Mesenchymal stem cell (in vitro differentiated cells and primary cell): ENCODE data around the gene IL12A.

Experiments
- DNase-seq: peaks from one replicate; pipeline ENCODE4 v3.0.0-alpha.2; 2013
- H2AFZ ChIP-seq: one replicate; pipeline ENCODE4 v1.6.1; 2013; ENCODE audit warnings: low read depth, mild to moderate bottlenecking, control low read depth, inconsistent platforms, low read length, moderate library complexity
- H2AK5ac ChIP-seq: 2 replicates; pipeline ENCODE4 v1.6.1; 2013; ENCODE audit warnings: low read length, moderate library complexity, mild to moderate bottlenecking, inconsistent platforms; ENCODE audit not compliant: severe bottlenecking
- H2BK120ac ChIP-seq: one replicate; pipeline ENCODE4 v1.6.1; 2013; ENCODE audit warnings: low read depth, mild to moderate bottlenecking, inconsistent platforms, low read length, moderate library complexity
- H2BK12ac ChIP-seq, 2 experiments: one replicate each; pipeline ENCODE4 v1.6.1; 2013; ENCODE audit warnings: inconsistent platforms in 2 of 2, low read length in 2 of 2, mild to moderate bottlenecking in 2 of 2, moderate library complexity in 2 of 2, control low read depth in 1 of 2
- H2BK15ac ChIP-seq: one replicate; pipeline ENCODE4 v1.6.1; 2013; ENCODE audit warnings: mild to moderate bottlenecking, low read depth, inconsistent platforms; ENCODE audit not compliant: poor library complexity, severe bottlenecking
- H2BK5ac ChIP-seq: 2 replicates; pipeline ENCODE4 v1.6.1; 2013; ENCODE audit warnings: low read depth, mild to moderate bottlenecking, low read length, control low read depth, inconsistent platforms; ENCODE audit not compliant: poor library complexity, severe bottlenecking
- H3K14ac ChIP-seq, 2 experiments: one replicate each; pipeline ENCODE4 v1.6.1; 2013; ENCODE audit warnings: inconsistent platforms in 2 of 2, low read length in 2 of 2, control low read depth in 1 of 2, mild to moderate bottlenecking in 1 of 2, moderate library complexity in 1 of 2
- H3K18ac ChIP-seq, 2 experiments: one replicate each; pipeline ENCODE4 v1.6.1; 2013; ENCODE audit warnings: inconsistent platforms in 2 of 2, low read length in 2 of 2, control low read depth in 1 of 2, low read depth in 1 of 2, mild to moderate bottlenecking in 1 of 2
- H3K23ac ChIP-seq, 2 experiments: one replicate each; pipeline ENCODE4 v1.6.1; 2013; ENCODE audit warnings: inconsistent platforms in 2 of 2, low read length in 2 of 2, mild to moderate bottlenecking in 2 of 2, moderate library complexity in 2 of 2, control low read depth in 1 of 2
- H3K27ac ChIP-seq: 2 replicates; pipeline ENCODE4 v1.5.1; 2013; ENCODE audit warnings: mild to moderate bottlenecking, moderate library complexity, low read length, control low read depth, inconsistent platforms; ENCODE audit not compliant: poor library complexity, severe bottlenecking
- H3K27me3 ChIP-seq, 2 experiments: 2 replicates each; pipeline versions ENCODE4 v1.6.1 to v1.7.0; 2013; ENCODE audit warnings: low read length in 2 of 2, mild to moderate bottlenecking in 2 of 2, moderate library complexity in 2 of 2, control low read depth in 1 of 2, inconsistent platforms in 1 of 2; ENCODE audit not compliant: control insufficient read depth in 1 of 2, insufficient read depth in 1 of 2
- H3K36me3 ChIP-seq, 2 experiments: 2 replicates each; pipeline versions ENCODE4 v1.6.1 to v1.7.0; 2013; ENCODE audit warnings: low read length in 2 of 2, control low read depth in 1 of 2, inconsistent platforms in 1 of 2, low read depth in 1 of 2, mild to moderate bottlenecking in 1 of 2; ENCODE audit not compliant: insufficient read depth in 2 of 2, control insufficient read depth in 1 of 2
- H3K4ac ChIP-seq, 2 experiments: one replicate each; pipeline ENCODE4 v1.6.1; 2013; ENCODE audit warnings: inconsistent platforms in 2 of 2, low read length in 2 of 2, mild to moderate bottlenecking in 2 of 2, moderate library complexity in 2 of 2, control low read depth in 1 of 2, low read depth in 1 of 2
- H3K4me1 ChIP-seq: 2 replicates; pipeline ENCODE4 v1.6.1; 2013; ENCODE audit warnings: low read depth, low read length, control low read depth; ENCODE audit not compliant: control insufficient read depth, insufficient read depth
- H3K4me2 ChIP-seq: 2 replicates; pipeline ENCODE4 v1.6.1; 2013; ENCODE audit warnings: low read length, mild to moderate bottlenecking, inconsistent platforms; ENCODE audit not compliant: poor library complexity, severe bottlenecking
- H3K4me3 ChIP-seq, 2 experiments: 2 replicates each; pipeline versions ENCODE4 v1.5.1 to v1.7.0; 2013; ENCODE audit warnings: low read length in 2 of 2, mild to moderate bottlenecking in 2 of 2, control low read depth in 1 of 2, low read depth in 1 of 2; ENCODE audit not compliant: insufficient read depth in 1 of 2
- H3K79me1 ChIP-seq: replicated peaks from 2 replicates; pipeline ENCODE4 v1.6.1; 2013; ENCODE audit warnings: mild to moderate bottlenecking, control low read depth, low read length, inconsistent platforms; ENCODE audit not compliant: poor library complexity, severe bottlenecking
- H3K9ac ChIP-seq: 2 replicates; pipeline ENCODE4 v1.7.0; 2013; ENCODE audit warnings: mild to moderate bottlenecking, low read length, moderate library complexity
- H3K9me3 ChIP-seq: 2 replicates; pipeline ENCODE4 v1.7.0; 2013; ENCODE audit warnings: mild to moderate bottlenecking, low read length; ENCODE audit not compliant: control insufficient read depth
- H4K8ac ChIP-seq: one replicate; pipeline ENCODE4 v1.6.1; 2013; ENCODE audit warnings: inconsistent platforms, mild to moderate bottlenecking, low read length, moderate library complexity
- H4K91ac ChIP-seq: one replicate; pipeline ENCODE4 v1.6.1; 2013; ENCODE audit warnings: mild to moderate bottlenecking, low read length, inconsistent platforms
- WGBS: methylation state at CpG from one replicate; pipeline ENCODE4 v1.1.7; 2013; ENCODE audit warnings: mixed read lengths; 5-methylcytosine and 5-hydroxymethylcytosine counted together

IL12A gene

GRCh38 chr3:159992589-159992988, 4.0 kb downstream of the IL12A start:
- Histone ChIP-seq H3K4me1 (peaks cover 20% of the 10 kb centered on the region), H2BK5ac (no peak overlapping the region), H2BK12ac (no peak overlapping the region), H3K36me3 (peaks cover 0 to 14% of the 10 kb centered on the region in 2 experiments), H3K18ac (no peak overlapping the region), H3K9ac (no peak overlapping the region), H3K79me1 (peaks cover 3% of the 10 kb centered on the region), H3K27ac (no peak overlapping the region), H3K4ac (no peak overlapping the region), H2AK5ac (no peak overlapping the region), H2BK120ac (no peak overlapping the region), H3K4me2 (no peak overlapping the region), H3K27me3 (no peaks in the 10 kb centered on the region), H3K14ac (no peak overlapping the region), H2BK15ac (no peak overlapping the region), H3K4me3 (no peak overlapping the region), H3K9me3 (no peaks in the 10 kb centered on the region), H4K91ac (no peak overlapping the region), H4K8ac (no peak overlapping the region), H2AFZ (no peak overlapping the region), H3K23ac (no peak overlapping the region)
- no peak for DNase-seq
- WGBS, result no CpG with 5 or more reads among the region's 1 CpG

GRCh38 chr3:159994182-159994581, 5.5 kb downstream of the IL12A start:
- Histone ChIP-seq H3K23ac (no peak overlapping the region), H2BK5ac (no peak overlapping the region), H3K4me2 (no peak overlapping the region), H3K27ac (no peak overlapping the region), H2BK120ac (no peak overlapping the region), H3K36me3 (peaks cover 0 to 14% of the 10 kb centered on the region in 2 experiments), H2AK5ac (no peak overlapping the region), H3K4ac (no peak overlapping the region), H3K14ac (no peak overlapping the region), H3K79me1 (peaks cover 2% of the 10 kb centered on the region), H3K4me1 (peaks cover 11% of the 10 kb centered on the region), H3K9me3 (no peaks in the 10 kb centered on the region), H3K9ac (no peak overlapping the region), H4K91ac (no peak overlapping the region), H3K27me3 (no peaks in the 10 kb centered on the region), H2AFZ (no peak overlapping the region), H3K18ac (no peak overlapping the region), H2BK15ac (no peak overlapping the region), H3K4me3 (no peak overlapping the region), H2BK12ac (no peak overlapping the region), H4K8ac (no peak overlapping the region)
- WGBS, result 71% methylated on average over 4 of the region's 4 CpGs
- no peak for DNase-seq

GRCh38 chr3:159995091-159995490, 6.5 kb downstream of the IL12A start:
- Histone ChIP-seq H3K36me3 (peaks cover 0 to 14% of the 10 kb centered on the region in 2 experiments), H2AK5ac (no peak overlapping the region), H2BK5ac (no peak overlapping the region), H3K18ac (no peak overlapping the region), H3K9ac (no peak overlapping the region), H2BK12ac (no peak overlapping the region), H3K4me3 (no peak overlapping the region), H3K79me1 (peaks cover 1% of the 10 kb centered on the region), H3K4ac (no peak overlapping the region), H2AFZ (no peak overlapping the region), H4K91ac (no peak overlapping the region), H3K4me1 (peaks cover 3% of the 10 kb centered on the region), H2BK15ac (no peak overlapping the region), H3K4me2 (no peak overlapping the region), H3K23ac (no peak overlapping the region), H3K27ac (no peak overlapping the region), H3K9me3 (no peaks in the 10 kb centered on the region), H4K8ac (no peak overlapping the region), H3K27me3 (no peaks in the 10 kb centered on the region), H3K14ac (no peak overlapping the region), H2BK120ac (no peak overlapping the region)
- DNase-seq, result no peak
- WGBS, result 100% methylated on average over 1 of the region's 1 CpG

- Histone ChIP-seq H3K4me3 (no peak overlapping the region), H4K91ac (no peak overlapping the region), H4K8ac (no peak overlapping the region), H2BK5ac (no peak overlapping the region), H3K4me1 (peaks cover 2% of the 10 kb centered on the region), H3K9ac (no peak overlapping the region), H3K14ac (no peak overlapping the region), H2AFZ (no peak overlapping the region), H3K4ac (no peak overlapping the region), H3K9me3 (no peaks in the 10 kb centered on the region), H2BK15ac (no peak overlapping the region), H3K27me3 (no peaks in the 10 kb centered on the region), H3K27ac (no peak overlapping the region), H3K4me2 (no peak overlapping the region), H2AK5ac (no peak overlapping the region), H2BK12ac (no peak overlapping the region), H3K79me1 (peaks cover 1% of the 10 kb centered on the region), H3K23ac (no peak overlapping the region), H3K18ac (no peak overlapping the region), H3K36me3 (peaks cover 0 to 14% of the 10 kb centered on the region in 2 experiments), H2BK120ac (no peak overlapping the region)
- DNase-seq, result no peak
Measured at GRCh38 chr3:159996018-159996417, 7.4 kb downstream of the IL12A start.
